ENCODE results near the gene KREMEN1. TPM values are rescaled to one million over a fixed set of nuclear protein-coding genes. Genes with fewer than 3 reads are reported as not detected.
"Not testable (repeated sequence)": the region's sequence is repeated elsewhere in the genome, so short reads cannot be mapped to it uniquely, and the experiment has no call there.

KREMEN1 gene
- total RNA-seq, 1 donor from 2014 or later = 0.03 TPM

- Mint-ChIP-seq H3K27ac (no peak overlapping the region), H3K9me3 (no peaks in the 10 kb centered on the region), H3K27me3 (ENCODE audit: insufficient read depth) (peaks cover 74% of the 10 kb centered on the region), H3K36me3 (ENCODE audit: low read depth) (no peaks in the 10 kb centered on the region), H3K4me1 (ENCODE audit: low read depth) (peaks cover 18% of the 10 kb centered on the region), H3K4me3 (peak overlapping the region; percentile 66)
- DNase-seq (ENCODE audit: low spot score) = no peak
- intact Hi-C loops (cut with micrococcal nuclease) = loop anchor here (2.0 kb wide), 1 partner anchor 333 kb away; the partner anchor contains the start of gene CHEK2
These were observed 912 bp downstream of the KREMEN1 start for GRCh38 chr22:29073618-29074275.

GRCh38 chr22:29074276-29074772, 1.5 kb downstream of the KREMEN1 start:
- no peaks in the 10 kb centered on the region for H3K9me3 Mint-ChIP-seq
- intact Hi-C loops (cut with micrococcal nuclease) = no loop called here
- peaks cover 74% of the 10 kb centered on the region for H3K27me3 Mint-ChIP-seq (ENCODE audit: insufficient read depth)
- no peak for DNase-seq (ENCODE audit: low spot score)
- no peak overlapping the region for H3K27ac Mint-ChIP-seq
- peak overlapping the region; percentile 66 for H3K4me3 Mint-ChIP-seq
- H3K4me1 Mint-ChIP-seq (ENCODE audit: low read depth) = peaks cover 18% of the 10 kb centered on the region
- no peaks in the 10 kb centered on the region for H3K36me3 Mint-ChIP-seq (ENCODE audit: low read depth)

- Mint-ChIP-seq H3K27ac (no peak overlapping the region), H3K4me1 (ENCODE audit: low read depth) (no peaks in the 10 kb centered on the region), H3K27me3 (ENCODE audit: insufficient read depth) (peaks cover 60% of the 10 kb centered on the region), H3K4me3 (no peak overlapping the region), H3K36me3 (ENCODE audit: low read depth) (no peaks in the 10 kb centered on the region), H3K9me3 (no peaks in the 10 kb centered on the region)
- intact Hi-C loops (cut with micrococcal nuclease) = no loop called here
- no peak for DNase-seq (ENCODE audit: low spot score)
These were observed 5.4 kb downstream of the KREMEN1 start for GRCh38 chr22:29078036-29078868.

GRCh38 chr22:29078869-29079207, 6.0 kb downstream of the KREMEN1 start:
- H3K27me3 Mint-ChIP-seq (ENCODE audit: insufficient read depth) = peaks cover 57% of the 10 kb centered on the region
- H3K4me1 Mint-ChIP-seq (ENCODE audit: low read depth) = no peaks in the 10 kb centered on the region
- intact Hi-C loops (cut with micrococcal nuclease) = no loop called here

GRCh38 chr22:29079218-29079901, 6.5 kb downstream of the KREMEN1 start:
- Mint-ChIP-seq H3K4me3 (no peak overlapping the region), H3K27me3 (ENCODE audit: insufficient read depth) (peaks cover 53% of the 10 kb centered on the region), H3K36me3 (ENCODE audit: low read depth) (no peaks in the 10 kb centered on the region), H3K4me1 (ENCODE audit: low read depth) (no peaks in the 10 kb centered on the region), H3K27ac (no peak overlapping the region), H3K9me3 (no peaks in the 10 kb centered on the region)
- no peak for DNase-seq (ENCODE audit: low spot score)
- intact Hi-C loops (cut with micrococcal nuclease) = no loop called here

More at GRCh38 chr22:29078869-29079207, 6.0 kb downstream of the KREMEN1 start:
- H3K9me3 Mint-ChIP-seq = no peaks in the 10 kb centered on the region
- no peak for DNase-seq (ENCODE audit: low spot score)
- H3K36me3 Mint-ChIP-seq (ENCODE audit: low read depth) = no peaks in the 10 kb centered on the region
- no peak overlapping the region for H3K4me3 Mint-ChIP-seq
- H3K27ac Mint-ChIP-seq = no peak overlapping the region

GRCh38 chr22:29080106-29080975, 7.5 kb downstream of the KREMEN1 start:
- Mint-ChIP-seq H3K9me3 (no peaks in the 10 kb centered on the region), H3K36me3 (ENCODE audit: low read depth) (no peaks in the 10 kb centered on the region), H3K27ac (no peak overlapping the region), H3K4me1 (ENCODE audit: low read depth) (no peaks in the 10 kb centered on the region), H3K27me3 (ENCODE audit: insufficient read depth) (peaks cover 46% of the 10 kb centered on the region), H3K4me3 (no peak overlapping the region)
- intact Hi-C loops (cut with micrococcal nuclease) = no loop called here
- DNase-seq (ENCODE audit: low spot score) = no peak

- H3K4me3 Mint-ChIP-seq = no peak overlapping the region
- H3K27me3 Mint-ChIP-seq (ENCODE audit: insufficient read depth) = peaks cover 35% of the 10 kb centered on the region
- DNase-seq (ENCODE audit: low spot score) = no peak
- intact Hi-C loops (cut with micrococcal nuclease) = no loop called here
- no peaks in the 10 kb centered on the region for H3K9me3 Mint-ChIP-seq
- no peak overlapping the region for H3K27ac Mint-ChIP-seq
- H3K4me1 Mint-ChIP-seq (ENCODE audit: low read depth) = no peaks in the 10 kb centered on the region
- no peaks in the 10 kb centered on the region for H3K36me3 Mint-ChIP-seq (ENCODE audit: low read depth)
These were observed 8.8 kb downstream of the KREMEN1 start for GRCh38 chr22:29081517-29082236.

GRCh38 chr22:29082826-29083545, 10.2 kb downstream of the KREMEN1 start:
- Mint-ChIP-seq H3K4me1 (ENCODE audit: low read depth) (no peaks in the 10 kb centered on the region), H3K27me3 (ENCODE audit: insufficient read depth) (peaks cover 26% of the 10 kb centered on the region), H3K27ac (no peak overlapping the region), H3K9me3 (no peaks in the 10 kb centered on the region), H3K36me3 (ENCODE audit: low read depth) (no peaks in the 10 kb centered on the region), H3K4me3 (no peak overlapping the region)
- intact Hi-C loops (cut with micrococcal nuclease) = no loop called here
- DNase-seq (ENCODE audit: low spot score) = no peak

- H3K4me1 Mint-ChIP-seq (ENCODE audit: low read depth); H3K4me3 Mint-ChIP-seq; H3K36me3 Mint-ChIP-seq (ENCODE audit: low read depth); DNase-seq (ENCODE audit: low spot score); H3K27ac Mint-ChIP-seq; intact Hi-C loops (cut with micrococcal nuclease); H3K9me3 Mint-ChIP-seq: not testable (repeated sequence)
- peaks cover 24% of the 10 kb centered on the region for H3K27me3 Mint-ChIP-seq (ENCODE audit: insufficient read depth)
These were observed 10.7 kb downstream of the KREMEN1 start for GRCh38 chr22:29083576-29083932.

GRCh38 chr22:29083933-29084591, 11.2 kb downstream of the KREMEN1 start:
- Mint-ChIP-seq H3K36me3 (ENCODE audit: low read depth) (no peaks in the 10 kb centered on the region), H3K4me3 (no peak overlapping the region), H3K27ac (no peak overlapping the region), H3K27me3 (ENCODE audit: insufficient read depth) (peaks cover 20% of the 10 kb centered on the region), H3K4me1 (ENCODE audit: low read depth) (no peaks in the 10 kb centered on the region), H3K9me3 (no peaks in the 10 kb centered on the region)
- intact Hi-C loops (cut with micrococcal nuclease) = no loop called here
- no peak for DNase-seq (ENCODE audit: low spot score)

GRCh38 chr22:29087012-29087411, 14.2 kb downstream of the KREMEN1 start:
- Mint-ChIP-seq H3K27ac (no peak overlapping the region), H3K36me3 (ENCODE audit: low read depth) (no peaks in the 10 kb centered on the region), H3K9me3 (no peaks in the 10 kb centered on the region), H3K4me3 (no peak overlapping the region), H3K27me3 (ENCODE audit: insufficient read depth) (peaks cover 8% of the 10 kb centered on the region), H3K4me1 (ENCODE audit: low read depth) (no peaks in the 10 kb centered on the region)
- intact Hi-C loops (cut with micrococcal nuclease) = no loop called here
- DNase-seq (ENCODE audit: low spot score) = no peak
